H9 (cell line): Measurements from ENCODE around the gene DES. TPM values are rescaled to one million over a fixed set of nuclear protein-coding genes. Genes with fewer than 3 reads are reported as not detected.

Source experiments
- DNase-seq: peaks from one replicate; pipeline ENCODE4 v3.0.0-alpha.2; 2017
- H2AFZ ChIP-seq: one replicate; pipeline ENCODE4 v1.6.1; 2013; ENCODE audit warnings: mild to moderate bottlenecking, low read length, control low read depth, moderate library complexity
- H2AK5ac ChIP-seq: 2 replicates; pipeline ENCODE4 v1.6.1; 2013; ENCODE audit warnings: low read length, control low read depth, mixed read lengths; ENCODE audit not compliant: insufficient read length
- H2BK120ac ChIP-seq: one replicate; pipeline ENCODE4 v1.6.1; 2013; ENCODE audit warnings: low read depth, mild to moderate bottlenecking, low read length, control low read depth, inconsistent platforms; ENCODE audit not compliant: poor library complexity, severe bottlenecking
- H2BK12ac ChIP-seq: 2 replicates; pipeline ENCODE4 v1.6.1; 2013; ENCODE audit warnings: low read length, control low read depth, mixed read lengths, low read depth; ENCODE audit not compliant: insufficient read length
- H2BK15ac ChIP-seq: 2 replicates; pipeline ENCODE4 v1.6.1; 2013; ENCODE audit warnings: low read depth, low read length, control low read depth
- H2BK20ac ChIP-seq: one replicate; pipeline ENCODE4 v1.6.1; 2013; ENCODE audit warnings: low read depth, mild to moderate bottlenecking, low read length, control low read depth, inconsistent platforms; ENCODE audit not compliant: poor library complexity, severe bottlenecking
- H2BK5ac ChIP-seq: 2 replicates; pipeline ENCODE4 v1.6.1; 2013; ENCODE audit warnings: low read length, control low read depth, mixed read lengths; ENCODE audit not compliant: insufficient read length
- H3K14ac ChIP-seq: 2 replicates; pipeline ENCODE4 v1.6.1; 2013; ENCODE audit warnings: low read length, control low read depth; ENCODE audit not compliant: insufficient read depth
- H3K18ac ChIP-seq: 2 replicates; pipeline ENCODE4 v1.6.1; 2013; ENCODE audit warnings: low read depth, mild to moderate bottlenecking, mixed read lengths, low read length, control low read depth; ENCODE audit not compliant: insufficient read length
- H3K23ac ChIP-seq: 2 replicates; pipeline ENCODE4 v1.6.1; 2013; ENCODE audit warnings: low read length, control low read depth, mixed read lengths, low read depth; ENCODE audit not compliant: insufficient read length
- H3K23me2 ChIP-seq: 2 replicates; pipeline ENCODE4 v1.6.1; 2013; ENCODE audit warnings: low read depth, mild to moderate bottlenecking, mixed read lengths, low read length, control low read depth; ENCODE audit not compliant: insufficient read length, poor library complexity, severe bottlenecking
- H3K27ac ChIP-seq: 2 replicates; pipeline ENCODE4 v1.5.1; 2013; ENCODE audit warnings: low read length, control low read depth, mixed read lengths, low read depth; ENCODE audit not compliant: insufficient read length
- H3K27me3 ChIP-seq: 2 replicates; pipeline ENCODE4 v1.6.1; 2013; ENCODE audit warnings: low read length, control low read depth, inconsistent platforms; ENCODE audit not compliant: insufficient read depth
- H3K4ac ChIP-seq: 2 replicates; pipeline ENCODE4 v1.6.1; 2013; ENCODE audit warnings: low read depth, mild to moderate bottlenecking, control low read depth, inconsistent platforms, low read length, moderate library complexity
- H3K4me1 ChIP-seq: 2 replicates; pipeline ENCODE4 v1.6.1; 2013; ENCODE audit warnings: low read length, control low read depth, inconsistent platforms; ENCODE audit not compliant: insufficient read depth
- H3K4me2 ChIP-seq: 2 replicates; pipeline ENCODE4 v1.6.1; 2013; ENCODE audit warnings: low read length, control low read depth, mixed read lengths; ENCODE audit not compliant: insufficient read length, insufficient read depth
- H3K56ac ChIP-seq: 2 replicates; pipeline ENCODE4 v1.6.1; 2013; ENCODE audit warnings: low read depth, mild to moderate bottlenecking, mixed read lengths, low read length, control low read depth; ENCODE audit not compliant: insufficient read length
- H3K79me1 ChIP-seq: 2 replicates; pipeline ENCODE4 v1.6.1; 2013; ENCODE audit warnings: low read depth, mild to moderate bottlenecking, moderate library complexity, low read length, control low read depth, inconsistent platforms; ENCODE audit not compliant: insufficient read depth, poor library complexity, severe bottlenecking
- H3K79me2 ChIP-seq: 2 replicates; pipeline ENCODE4 v1.6.1; 2013; ENCODE audit warnings: low read length, control low read depth, inconsistent platforms; ENCODE audit not compliant: insufficient read depth
- H3K9ac ChIP-seq: 2 replicates; pipeline ENCODE4 v1.6.1; 2013; ENCODE audit warnings: low read length, control low read depth, mixed read lengths; ENCODE audit not compliant: insufficient read length; ENCODE audit errors: extremely low read depth
- H3K9me3 ChIP-seq: one replicate; pipeline ENCODE4 v1.6.1; 2013; ENCODE audit warnings: low read depth, low read length, inconsistent platforms; ENCODE audit not compliant: control insufficient read depth
- H3T11ph ChIP-seq: one replicate; pipeline ENCODE4 v1.6.1; 2013; ENCODE audit warnings: mild to moderate bottlenecking, low read length, control low read depth, inconsistent platforms
- H4K20me1 ChIP-seq: one replicate; pipeline ENCODE4 v1.6.1; 2013; ENCODE audit not compliant: control insufficient read depth, insufficient read length, insufficient read depth
- H4K5ac ChIP-seq: 2 replicates; pipeline ENCODE4 v1.6.1; 2013; ENCODE audit warnings: low read depth, mild to moderate bottlenecking, mixed read lengths, low read length, control low read depth; ENCODE audit not compliant: insufficient read length
- H4K8ac ChIP-seq: replicated peaks from 2 replicates; pipeline ENCODE4 v1.6.1; 2013; ENCODE audit warnings: low read length, control low read depth, mixed read lengths, low read depth; ENCODE audit not compliant: insufficient read length
- H4K91ac ChIP-seq: 2 replicates; pipeline ENCODE4 v1.6.1; 2013; ENCODE audit warnings: low read depth, mild to moderate bottlenecking, moderate library complexity, mixed read lengths, low read length, control low read depth; ENCODE audit not compliant: insufficient read length
- H3K27ac Mint-ChIP-seq, 3 experiments: 2 replicates in 2 of 3; 3 replicates in 1 of 3; pipeline ENCODE4 v1.8.0; 2020 to 2021; ENCODE audit warnings: mixed read lengths in 3 of 3, mild to moderate bottlenecking in 1 of 3, moderate library complexity in 1 of 3
- H3K27me3 Mint-ChIP-seq: 2 replicates; pipeline ENCODE4 v1.8.0; 2021; ENCODE audit warnings: low read depth, mild to moderate bottlenecking, moderate library complexity, mixed read lengths
- H3K36me3 Mint-ChIP-seq, 3 experiments: 2 replicates in 2 of 3; 3 replicates in 1 of 3; pipeline ENCODE4 v1.8.0; 2020 to 2021; ENCODE audit warnings: low read depth in 3 of 3, mixed read lengths in 3 of 3; ENCODE audit not compliant: insufficient read depth in 1 of 3
- H3K4me1 Mint-ChIP-seq, 2 experiments: 2 replicates each; pipeline ENCODE4 v1.8.0; 2020; ENCODE audit warnings: mixed read lengths in 2 of 2
- H3K4me3 Mint-ChIP-seq, 2 experiments: 2 replicates in 1 of 2; 3 replicates in 1 of 2; pipeline ENCODE4 v1.8.0; 2020 to 2021; ENCODE audit warnings: mild to moderate bottlenecking in 2 of 2, mixed read lengths in 2 of 2, moderate library complexity in 1 of 2
- H3K9me3 Mint-ChIP-seq, 2 experiments: 2 replicates in 1 of 2; 3 replicates in 1 of 2; pipeline ENCODE4 v1.8.0; 2020; ENCODE audit warnings: mild to moderate bottlenecking in 2 of 2, mixed read lengths in 2 of 2, moderate library complexity in 1 of 2
- CTCF ChIP-seq: fragments of 200-600 bp; sonication (generic); conservative IDR thresholded peaks from 3 replicates; pipeline ENCODE4 v1.8.0; 2021; ENCODE audit warnings: antibody characterized with exemption, mild to moderate bottlenecking
- WGBS: extraction: QIAGEN DNeasy Blood & Tissue Kit; methylation state at CpG from one replicate; pipeline ENCODE4 v1.1.7; 2013; ENCODE audit warnings: missing lambda C conversion rate, low lambda C conversion rate, mixed read lengths; ENCODE audit not compliant: insufficient read length; ENCODE audit errors: extremely low coverage; 5-methylcytosine and 5-hydroxymethylcytosine counted together
- total RNA-seq: library from RNA; stranded (reverse); gene quantifications from 2 replicates; pipeline ENCODE4 v1.2.1, GENCODE V29; 2021

Gene DES
- total RNA-seq, 1 experiment from 2014 or later: 4.6 TPM

DNA sequence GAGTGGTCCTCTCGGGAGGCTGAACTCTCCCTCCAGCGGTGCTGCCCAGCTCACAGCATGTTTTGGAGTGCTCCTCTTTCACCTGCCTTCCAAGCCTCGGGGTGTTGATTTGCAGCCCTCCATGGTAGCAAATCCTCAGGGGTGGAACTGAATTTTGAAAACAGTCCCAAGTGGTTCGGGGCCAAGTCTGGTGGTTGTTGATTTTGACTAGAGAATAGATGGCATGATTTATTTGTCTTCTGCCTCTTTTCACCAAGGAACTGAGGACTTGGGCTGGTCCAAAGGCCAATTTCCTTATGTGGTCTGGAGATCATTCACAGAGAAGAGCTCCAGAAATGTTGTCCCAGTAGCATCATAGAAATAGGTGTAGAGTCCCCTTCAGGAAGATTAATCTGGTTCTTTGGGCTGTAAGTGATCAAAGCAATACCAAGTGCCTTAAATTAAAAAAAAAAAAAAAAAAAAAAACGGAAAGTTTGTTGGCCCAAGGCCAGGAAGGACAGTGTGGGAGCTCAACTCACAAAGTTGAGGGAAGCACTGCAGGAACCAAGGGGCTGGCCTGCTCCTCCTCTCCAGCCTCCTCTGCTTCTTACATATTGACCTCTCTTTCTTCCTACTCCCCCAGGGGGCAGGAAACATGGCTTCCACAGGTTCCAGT, 2.5 kb upstream of the DES start:
- Histone ChIP-seq H3K9ac (no peak overlapping the region), H2BK12ac (no peak overlapping the region), H3K27ac (no peak overlapping the region), H4K5ac (no peak overlapping the region), H3T11ph (no peak overlapping the region), H2BK15ac (no peak overlapping the region), H4K8ac (no peak overlapping the region), H3K4me2 (no peak overlapping the region), H4K20me1 (no peaks in the 10 kb centered on the region), H3K4ac (no peak overlapping the region), H3K14ac (no peak overlapping the region), H3K56ac (no peak overlapping the region), H2AFZ (no peak overlapping the region), H2BK20ac (no peak overlapping the region), H4K91ac (no peak overlapping the region), H3K79me2 (no peaks in the 10 kb centered on the region), H2BK5ac (no peak overlapping the region), H2BK120ac (no peak overlapping the region), H2AK5ac (no peak overlapping the region), H3K27me3 (no peaks in the 10 kb centered on the region; the same call in 1 of the 2 replicates), H3K23me2 (no peaks in the 10 kb centered on the region), H3K4me1 (peaks cover 13% of the 10 kb centered on the region; the same call in 1 of the 2 replicates), H3K9me3 (no peaks in the 10 kb centered on the region), H3K23ac (no peak overlapping the region), H3K79me1 (no peaks in the 10 kb centered on the region), H3K18ac (no peak overlapping the region)
- Mint-ChIP-seq H3K27ac (no peak overlapping the region; a peak in 1 of 7 replicates), H3K4me1 (peaks cover 31 to 35% of the 10 kb centered on the region in 2 experiments), H3K36me3 (no peaks in the 10 kb centered on the region), H3K9me3 (peaks cover 6 to 10% of the 10 kb centered on the region in 2 experiments; a peak in 4 of 5 replicates), H3K27me3 (peaks cover 23% of the 10 kb centered on the region), H3K4me3 (no peak overlapping the region; a peak in 1 of 5 replicates)
- no peak for TF ChIP-seq CTCF
- no CpG with 5 or more reads among the region's 5 CpGs for WGBS
- DNase-seq: no peak
